GM12878 (cell line): ENCODE results near the gene HHIPL1. TPM values are rescaled to one million over a fixed set of nuclear protein-coding genes. Genes with fewer than 3 reads are reported as not detected.
"Not testable (repeated sequence)": the region's sequence is repeated elsewhere in the genome, so short reads cannot be mapped to it uniquely, and the experiment has no call there.

Source experiments
- ATAC-seq: fragments of 200-7000 bp; cut with Tn5 transposase; 3 replicates; pipeline ENCODE4 v1.9.1; 2020; ENCODE audit warnings: mild to moderate bottlenecking, moderate library complexity
- BruUV-seq: library from RNA; stranded (reverse); fragments of 400-500 nt; replicated peaks from 2 replicates; lab custom pipeline; 2021; lab: Mats Ljungman, UMichigan
- CTCF ChIA-PET: fragments of 300-600 bp; sonication (Branson Sonifier 250); formaldehyde crosslinking; extraction: SDS; loops from one replicate; lab custom pipeline; 2021; ENCODE audit warnings: inconsistent platforms; lab: Yijun Ruan, JAX
- POLR2A ChIA-PET: fragments of 350-600 bp; formaldehyde crosslinking; extraction: SDS; loops from one replicate; lab custom pipeline; 2021; ENCODE audit warnings: inconsistent platforms; lab: Charles Lee
- RAD21 ChIA-PET: fragments of 300-600 bp; sonication (Branson Sonifier 250); formaldehyde crosslinking; loops from one replicate; lab custom pipeline; 2023; ENCODE audit warnings: antibody characterized with exemption; ENCODE audit not compliant: unreplicated experiment; lab: Charles Lee
- SMC1A ChIA-PET: fragments of 300-600 bp; sonication (Branson Sonifier 250); formaldehyde crosslinking; loops from one replicate; lab custom pipeline; 2023; ENCODE audit not compliant: unreplicated experiment, uncharacterized antibody; lab: Charles Lee
- DNase-seq: peaks from one replicate; pipeline ENCODE4 v3.0.0-alpha.2; 2011; ENCODE audit warnings: low read depth, low spot score
- FAIRE-seq: peaks from 3 replicates; lab custom pipeline; 2011; peaks lifted over from hg19 to GRCh38; lab: Jason Lieb, UNC
- H2AFZ ChIP-seq: 2 replicates; pipeline ENCODE4 v1.6.0; 2011; ENCODE audit warnings: low read depth, low read length, control low read depth; ENCODE audit not compliant: control insufficient read depth
- H3K27ac ChIP-seq: 2 replicates; pipeline ENCODE4 v1.5.1; 2011; ENCODE audit warnings: control low read depth; ENCODE audit not compliant: control insufficient read depth, insufficient read depth
- H3K27me3 ChIP-seq, 2 experiments: replicated peaks in 1 of 2; 2 replicates each; pipeline versions ENCODE4 v1.6.0 to v1.6.1; 2011; ENCODE audit warnings: low read length in 1 of 2; ENCODE audit not compliant: control insufficient read depth in 2 of 2, insufficient read depth in 2 of 2
- H3K36me3 ChIP-seq, 2 experiments: 2 replicates each; pipeline ENCODE4 v1.5.1; 2011; ENCODE audit warnings: low read length in 1 of 2; ENCODE audit not compliant: control insufficient read depth in 2 of 2, insufficient read depth in 2 of 2
- H3K4me1 ChIP-seq: 2 replicates; pipeline ENCODE4 v1.6.1; 2011; ENCODE audit warnings: mild to moderate bottlenecking, low read length, moderate library complexity, mixed read lengths; ENCODE audit not compliant: control insufficient read depth, insufficient read depth
- H3K4me2 ChIP-seq: 2 replicates; pipeline ENCODE4 v1.6.0; 2011; ENCODE audit warnings: control low read depth; ENCODE audit not compliant: control insufficient read depth, insufficient read depth
- H3K4me3 ChIP-seq: fragments of 200-600 bp; sonication (generic); 2 replicates; pipeline ENCODE4 v1.5.1; 2016
- H3K79me2 ChIP-seq: 2 replicates; pipeline ENCODE4 v1.6.0; 2011; ENCODE audit warnings: low read length; ENCODE audit not compliant: control insufficient read depth, insufficient read depth
- H3K9ac ChIP-seq: 2 replicates; pipeline ENCODE4 v1.8.0; 2011; ENCODE audit warnings: low read length, control low read depth, mixed read lengths; ENCODE audit not compliant: control insufficient read depth, insufficient read depth
- H3K9me3 ChIP-seq: replicated peaks from 3 replicates; pipeline ENCODE4 v1.5.1; 2011; ENCODE audit warnings: mild to moderate bottlenecking, low read length; ENCODE audit not compliant: control insufficient read depth, insufficient read depth
- H4K20me1 ChIP-seq: 2 replicates; pipeline ENCODE4 v1.6.0; 2011; ENCODE audit not compliant: control insufficient read depth, insufficient read depth
- FOS ChIP-seq: IDR thresholded peaks from 3 replicates; pipeline ENCODE4 v1.6.1; 2011; ENCODE audit warnings: borderline replicate concordance; ENCODE audit not compliant: insufficient read length; ENCODE audit errors: extremely low read depth
- KLF5 ChIP-seq: fragments of 450-650 bp; IDR thresholded peaks from 2 replicates; pipeline ENCODE4 v1.6.1; 2014; ENCODE audit warnings: mild to moderate bottlenecking; ENCODE audit not compliant: partially characterized antibody
- PKNOX1 ChIP-seq: fragments of 450-650 bp; IDR thresholded peaks from 2 replicates; pipeline ENCODE4 v1.6.1; 2016; ENCODE audit warnings: mild to moderate bottlenecking
- STAT3 ChIP-seq: IDR thresholded peaks from 2 replicates; pipeline ENCODE4 v1.6.1; 2011; ENCODE audit warnings: low read depth, low read length, improper control_type of control experiment
- TAF1 ChIP-seq: IDR thresholded peaks from 2 replicates; pipeline ENCODE4 v1.6.1; 2011; ENCODE audit warnings: mild to moderate bottlenecking, low read depth, low read length, borderline replicate concordance
- ZBED1 ChIP-seq: IDR thresholded peaks from 2 replicates; pipeline ENCODE4 v1.6.1; 2016; ENCODE audit warnings: borderline replicate concordance
- ZNF207 ChIP-seq: fragments of 450-650 bp; IDR thresholded peaks from 2 replicates; pipeline ENCODE4 v1.6.1; 2014; ENCODE audit warnings: antibody characterized with exemption, mild to moderate bottlenecking, borderline replicate concordance
- ZSCAN29 ChIP-seq: fragments of 450-650 bp; IDR thresholded peaks from 2 replicates; pipeline ENCODE4 v1.6.1; 2017; ENCODE audit warnings: mild to moderate bottlenecking, moderate library complexity
- in situ Hi-C: fragments of 300-500 bp; cut with MboI; formaldehyde crosslinking; loops from 9 replicates; pipeline ENCODE4 v1.14.3; 2018; ENCODE audit warnings: mixed read lengths
- intact Hi-C: fragments of 100-400 bp; cut with micrococcal nuclease; formaldehyde crosslinking; loops from one replicate; pipeline ENCODE4 v1.14.2; 2022; ENCODE audit not compliant: unreplicated experiment
- polyA plus RNA-seq, 11 experiments: library from polyadenylated mRNA; depleted of rRNA in 4 of 11; unstranded in 6 of 11; stranded (reverse) in 5 of 11; fragments of >200 nt; fragmentation: Nextera tagmentation in 4 of 11; fragmentation: Illumina TruSeq in 1 of 11; extraction: Ambion mirVana in 4 of 11; extraction: Trizol in 1 of 11; gene quantifications; 1 replicate in 1 of 11; 2 replicates in 10 of 11; pipeline versions ENCODE4 v1.2.1 to v1.2.3, GENCODE V29; 2011 to 2016; ENCODE audit warnings: inconsistent platforms in 2 of 11, missing spikeins in 2 of 11, low read depth in 1 of 11
- total RNA-seq, 4 experiments: library from RNA; depleted of rRNA in 3 of 4; stranded (reverse); fragments of >200 nt in 3 of 4; fragmentation: Illumina TruSeq in 1 of 4; extraction: Trizol in 1 of 4; gene quantifications; 2 replicates each; pipeline versions ENCODE4 v1.2.1 to v1.2.3, GENCODE V29; 2013 to 2021

Gene HHIPL1
- total and polyA plus RNA-seq, 10 of the 15 experiments (the other 5 are each of a cell fraction or from before 2014, with no cell fraction given), result 0.09 TPM; not detected in 9

DNA sequence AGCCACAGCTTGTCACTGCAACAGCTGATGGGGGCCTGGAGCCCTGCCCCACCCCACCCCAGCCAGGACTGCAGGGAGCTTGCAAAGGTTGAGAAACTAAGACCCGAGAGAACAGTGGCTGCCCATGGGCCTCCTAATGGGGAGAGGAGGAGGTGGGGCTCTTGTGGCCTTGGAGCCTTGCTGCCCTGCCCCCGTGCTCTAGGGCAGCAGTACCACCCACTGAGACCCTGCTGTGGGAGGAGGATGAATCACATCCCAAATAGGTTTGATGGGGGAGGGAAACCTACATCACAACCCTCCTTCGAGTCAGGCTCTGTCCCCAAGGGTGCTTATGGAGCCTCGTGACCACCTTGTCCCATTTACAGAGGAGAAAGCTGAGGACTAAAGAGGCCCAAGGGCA is 15.9 kb downstream of the HHIPL1 start (continued):
- TF ChIP-seq ZBED1, result no peak
- TF ChIP-seq STAT3, result no peak
- no peak for TF ChIP-seq PKNOX1
- no peak for TF ChIP-seq ZNF207
- TF ChIP-seq KLF5, result no peak
- TF ChIP-seq FOS, result no peak
- TF ChIP-seq ZSCAN29, result no peak
- TF ChIP-seq TAF1, result no peak

GRCh38 chr14:99661206-99661605 is 16.3 kb downstream of the HHIPL1 start:
- H3K79me2 ChIP-seq, H4K20me1 ChIP-seq, H3K9me3 ChIP-seq, H2AFZ ChIP-seq, ATAC-seq, H3K27me3 ChIP-seq, SMC1A ChIA-PET, intact Hi-C loops, H3K27ac ChIP-seq, BruUV-seq, H3K9ac ChIP-seq, RAD21 ChIA-PET, FAIRE-seq, H3K4me3 ChIP-seq, in situ Hi-C loops, DNase-seq, H3K36me3 ChIP-seq, H3K4me2 ChIP-seq, CTCF ChIA-PET, POLR2A ChIA-PET: not testable (repeated sequence)
- peaks cover 14% of the 10 kb centered on the region for H3K4me1 ChIP-seq
